Measurements from ENCODE around the gene MSMB.

The MSMB gene

DNA sequence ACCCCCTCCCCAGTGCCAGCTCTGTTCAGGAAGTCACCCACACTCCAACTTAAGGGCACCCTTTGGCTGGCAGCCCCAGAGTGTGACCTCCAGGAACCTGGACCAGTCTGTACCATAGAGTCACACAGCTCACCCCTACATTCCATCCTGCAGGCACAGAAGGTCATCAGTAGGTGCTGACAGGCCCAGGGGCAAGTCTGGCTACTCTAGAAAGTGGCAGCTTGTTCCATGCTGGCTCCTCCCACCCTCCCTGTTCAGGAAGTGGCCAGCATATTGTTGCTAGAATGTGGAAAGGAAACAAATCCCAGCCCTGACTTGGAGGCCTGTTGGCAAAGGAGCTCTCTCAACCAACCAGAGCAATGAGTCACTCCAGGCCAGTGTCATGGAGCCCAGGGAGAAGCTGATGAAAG, 12.5 kb downstream of the MSMB start:
- DNase-seq (ENCODE audit: low read depth) = no peak

DNA sequence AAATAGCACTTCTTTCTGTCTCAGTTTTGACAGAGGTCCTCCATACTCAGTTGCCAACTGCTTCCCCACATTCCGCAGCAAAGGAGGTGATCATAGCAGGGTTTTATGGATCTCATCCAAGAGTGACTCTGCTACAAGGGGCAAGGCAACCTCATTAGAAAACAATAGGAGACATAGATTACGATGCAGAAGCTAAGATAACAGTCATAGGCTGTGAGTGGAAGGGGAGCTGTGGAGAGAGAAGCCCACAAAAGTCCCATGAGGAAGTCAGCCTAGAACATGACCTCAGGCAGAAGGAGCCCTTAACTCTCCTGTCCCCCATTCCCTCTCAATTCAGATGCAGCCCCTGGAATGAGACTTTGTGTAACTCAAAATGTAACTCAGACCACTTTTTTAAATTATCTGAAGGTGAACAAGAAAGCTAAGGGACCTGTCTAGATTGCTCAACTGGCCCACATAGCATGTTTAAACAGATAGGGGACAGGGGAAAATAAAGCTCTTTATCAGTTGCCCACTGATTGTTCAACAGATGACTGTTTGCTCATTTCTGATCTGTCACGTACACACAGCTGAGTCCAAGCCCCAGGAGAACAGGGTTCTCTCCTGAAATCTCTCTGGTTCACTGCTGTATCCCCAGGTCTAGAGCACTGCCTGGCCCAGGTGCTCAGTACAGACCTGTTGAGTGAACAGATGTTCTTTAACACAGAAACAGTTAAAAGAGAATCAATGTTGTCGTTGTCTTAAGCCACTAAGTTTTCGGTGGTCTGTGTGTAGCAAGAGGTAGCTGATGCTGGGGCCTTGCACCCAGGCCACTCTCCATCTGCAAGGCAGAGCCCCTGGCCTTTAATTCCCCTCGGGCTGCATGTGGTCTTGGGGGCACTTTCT, 14.2 kb downstream of the MSMB start:
- DNase-seq (ENCODE audit: low read depth) = no peak

DNA sequence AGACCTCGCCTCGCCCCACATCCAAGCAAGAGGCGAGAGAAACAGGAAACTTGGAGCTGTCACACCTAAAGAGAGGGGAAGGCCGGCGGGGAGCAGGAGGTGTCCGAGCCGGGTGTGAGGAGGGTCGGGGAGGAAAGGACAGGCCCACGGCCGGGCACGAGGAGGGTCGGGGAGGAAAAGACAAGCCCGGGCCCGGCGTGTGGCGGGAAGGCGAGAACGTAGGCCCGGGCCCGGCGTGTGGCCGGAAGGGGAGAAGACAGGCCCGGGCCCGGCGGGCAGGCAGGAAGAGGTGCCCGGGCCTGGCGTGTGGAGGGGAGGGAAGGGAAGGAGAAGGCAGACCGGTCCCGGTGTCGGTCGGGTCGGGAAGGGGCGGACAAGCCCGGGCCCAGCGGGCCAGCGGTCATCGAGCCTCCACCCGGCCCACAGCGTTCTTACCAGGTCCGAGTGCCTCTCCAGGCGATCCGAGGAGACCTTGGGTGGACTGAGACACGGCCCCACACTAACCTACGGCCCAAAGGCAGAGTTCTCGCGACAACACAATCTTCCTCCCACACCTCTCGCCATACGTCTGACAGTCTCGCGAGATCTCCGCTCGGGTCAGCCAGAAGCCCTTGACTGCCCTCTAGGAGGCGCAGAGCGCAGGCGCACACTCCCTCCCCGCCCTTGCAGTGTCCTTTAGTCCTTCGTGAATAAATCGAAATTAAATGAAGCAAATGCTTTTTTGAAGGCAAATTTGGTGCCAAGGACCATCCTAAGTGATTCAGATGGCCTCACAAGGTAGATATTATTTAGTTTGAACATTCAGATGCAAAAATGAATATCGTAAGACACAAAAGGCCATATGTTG, 15.8 kb downstream of the MSMB start, which contains the start of gene NCOA4:
NCOA4 (minus strand) TSS at position 533 of the 847 bp plus-strand sequence. CDS start 13,943 bp downstream, outside the sequence.
- DNase-seq (ENCODE audit: low read depth) = peak; percentile 95

DNA sequence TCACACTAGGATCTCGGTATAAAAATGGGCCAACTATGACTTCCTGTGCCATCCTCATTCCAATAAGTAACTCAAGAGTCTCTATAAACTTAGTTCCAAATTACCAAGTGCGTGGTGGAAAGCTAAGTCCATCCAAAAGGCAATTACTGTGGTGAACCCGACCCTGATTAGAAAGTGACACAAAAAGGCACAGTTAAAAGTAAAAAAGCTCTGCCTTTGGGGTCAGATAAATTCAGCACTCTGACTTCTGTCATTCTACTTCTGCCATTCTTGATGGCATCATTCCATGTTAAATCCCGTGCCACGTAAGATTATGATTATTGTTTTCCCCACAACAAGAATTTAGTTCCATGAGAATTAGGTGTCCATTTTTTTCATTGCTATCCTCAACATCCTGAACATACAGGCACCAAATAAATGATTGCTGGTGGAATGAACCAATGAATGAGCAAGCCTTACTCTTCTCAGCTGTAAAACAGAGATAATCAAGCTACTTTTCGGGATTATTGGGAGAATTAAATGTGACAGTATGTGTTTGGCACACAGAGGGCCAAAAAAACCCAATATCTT, 16.5 kb downstream of the MSMB start:
- DNase-seq (ENCODE audit: low read depth) = no peak

DNA sequence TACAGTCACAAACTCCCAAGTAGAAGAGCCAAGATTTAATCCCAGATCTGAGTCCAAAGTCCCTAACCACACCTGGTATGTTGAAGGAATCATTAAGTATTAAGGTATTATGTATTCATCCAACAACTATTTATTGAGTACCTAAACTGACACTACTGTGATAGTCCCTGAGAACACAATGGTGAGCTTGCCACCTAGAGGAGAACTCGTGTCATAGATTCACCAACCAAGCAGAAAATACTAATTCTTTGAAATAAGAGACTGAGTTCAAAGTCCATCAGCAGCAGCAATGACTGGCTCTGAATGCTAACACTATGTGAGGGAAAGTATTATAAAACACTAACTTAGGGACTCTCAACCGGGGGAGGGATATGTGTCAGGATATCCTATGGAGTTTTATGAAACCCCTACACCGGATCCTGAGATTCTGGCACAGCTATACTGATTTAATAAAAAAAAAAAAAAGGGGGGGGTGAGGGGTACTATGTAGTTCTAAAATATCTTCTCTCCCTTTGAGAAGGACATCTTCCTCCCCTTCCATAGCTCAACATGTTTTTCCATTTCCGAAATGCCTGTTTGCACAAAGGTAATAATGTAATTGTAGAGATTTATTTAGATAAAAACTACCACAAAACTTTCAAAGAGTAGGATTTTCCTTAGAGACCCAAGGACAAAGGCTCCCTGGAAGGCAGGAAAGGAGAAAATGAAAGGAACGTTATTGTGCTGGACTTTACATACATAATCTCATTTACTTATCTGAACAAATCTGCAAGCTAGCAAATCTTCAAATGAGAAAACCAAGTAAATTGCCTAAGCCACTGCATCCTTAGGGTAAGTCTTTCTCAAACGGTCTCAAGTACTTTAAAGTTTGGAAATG, 17.2 kb downstream of the MSMB start:
- peak; percentile 6 for DNase-seq (ENCODE audit: low read depth)

DNA sequence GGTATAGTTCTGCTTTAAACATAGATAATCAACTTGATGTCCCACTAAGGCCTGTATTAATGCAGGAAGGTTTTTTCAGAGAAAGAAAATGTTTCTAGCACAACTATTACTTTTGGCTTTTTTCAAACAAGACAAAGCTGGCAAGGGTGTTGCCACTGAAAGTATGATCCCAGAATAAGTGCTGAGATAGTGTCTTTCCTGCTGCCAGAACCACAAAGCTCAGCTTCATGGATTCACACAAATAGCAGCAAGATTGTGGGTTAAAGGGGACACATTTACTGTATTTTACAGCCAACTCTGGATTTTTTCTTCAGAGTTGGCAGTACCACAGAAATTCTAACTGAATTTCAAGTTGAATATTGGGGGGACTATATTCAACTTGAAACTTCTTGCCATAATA, 20.0 kb downstream of the MSMB start:
- no peak for DNase-seq (ENCODE audit: low read depth)

DNA sequence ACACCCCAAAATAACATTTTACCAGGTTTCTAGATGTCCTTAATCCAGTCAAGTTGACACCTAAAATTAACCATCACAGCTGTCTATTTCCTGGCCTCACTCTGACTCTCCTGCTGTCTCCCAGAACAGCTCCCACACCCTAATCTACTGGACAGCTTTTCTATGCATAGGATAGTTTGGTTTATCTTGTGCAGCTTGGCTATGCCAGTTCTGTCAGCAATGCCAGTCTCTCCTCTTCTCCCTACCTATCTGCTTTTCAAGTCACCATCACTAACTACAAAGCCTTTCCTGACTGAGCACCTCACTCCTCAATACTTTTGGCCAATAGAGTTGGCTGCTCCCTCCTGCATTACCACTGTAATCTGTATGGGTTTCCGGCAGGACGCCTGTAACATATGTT, 20.7 kb downstream of the MSMB start:
- DNase-seq (ENCODE audit: low read depth) = no peak

DNA sequence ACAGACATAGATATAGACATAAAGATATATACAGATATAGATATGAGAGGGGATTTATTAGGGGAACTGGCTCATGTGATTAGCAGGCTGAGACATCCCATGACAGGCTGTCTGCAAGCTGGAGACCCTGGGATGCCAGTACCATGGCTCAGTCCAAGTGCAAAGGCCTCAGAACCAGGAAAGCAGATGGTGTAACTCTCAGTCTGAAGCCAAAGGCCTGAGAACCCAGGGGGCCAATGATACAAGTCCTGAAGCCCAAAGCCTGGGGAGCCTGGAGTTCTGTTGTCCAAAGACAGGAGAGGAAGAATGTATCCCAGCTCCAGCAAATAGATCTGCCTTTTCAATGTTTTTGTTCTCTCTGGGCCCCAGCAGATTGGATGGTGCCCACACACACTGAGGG, 21.1 kb downstream of the MSMB start:
- DNase-seq (ENCODE audit: low read depth) = no peak

DNA sequence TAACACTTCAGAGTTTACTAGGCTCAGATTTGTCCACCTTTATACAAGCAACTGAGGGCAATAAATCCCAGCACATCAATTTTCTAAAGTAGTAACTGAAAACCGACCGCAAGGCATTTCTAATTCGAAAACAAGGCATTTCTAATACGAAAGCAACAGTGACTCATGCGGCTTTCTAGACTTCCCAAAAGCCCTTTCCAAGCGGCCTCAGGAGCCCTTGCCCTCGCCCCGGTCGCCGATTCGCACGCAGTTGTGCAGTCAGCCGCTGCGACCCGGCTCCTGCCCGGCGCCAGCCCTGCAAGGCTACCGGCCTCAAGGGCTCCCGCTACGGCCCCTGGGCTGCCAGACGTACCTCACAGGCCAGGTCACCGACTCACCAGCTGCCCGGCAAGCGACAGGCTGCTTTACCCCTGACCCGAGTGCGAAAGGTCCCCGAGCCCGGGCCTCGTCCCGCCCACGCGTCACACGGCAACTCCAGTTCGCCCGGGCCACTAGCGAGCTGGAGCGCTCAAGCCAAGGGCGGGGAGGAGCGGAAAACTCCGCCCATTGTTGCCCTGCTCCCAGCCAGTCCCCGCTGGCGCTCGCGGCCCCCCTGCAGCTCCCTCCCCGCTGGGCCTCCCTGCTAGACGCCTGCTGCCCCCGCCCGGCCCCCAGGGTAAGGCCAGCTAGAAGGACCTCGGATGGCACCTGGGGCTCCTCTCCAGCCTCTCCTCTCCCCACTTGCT, 22.9 kb downstream of the MSMB start:
- peak; percentile 54 for DNase-seq (ENCODE audit: low read depth)

DNA sequence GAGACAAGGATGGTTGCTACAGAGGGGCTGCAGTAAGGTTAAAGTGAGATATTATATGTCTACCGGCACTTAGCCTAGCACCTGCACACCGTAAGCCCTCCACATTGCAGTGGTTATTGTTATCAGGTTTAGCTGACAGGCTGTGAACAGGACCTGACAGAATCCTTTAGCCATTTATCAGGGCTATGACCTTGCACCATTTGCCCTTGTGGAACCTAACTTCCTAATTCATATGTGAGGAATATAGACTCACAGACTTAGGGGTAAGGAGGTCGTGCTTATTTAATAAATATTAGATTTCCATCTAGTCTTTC, 25.8 kb downstream of the MSMB start:
- no peak for DNase-seq (ENCODE audit: low read depth)

DNA sequence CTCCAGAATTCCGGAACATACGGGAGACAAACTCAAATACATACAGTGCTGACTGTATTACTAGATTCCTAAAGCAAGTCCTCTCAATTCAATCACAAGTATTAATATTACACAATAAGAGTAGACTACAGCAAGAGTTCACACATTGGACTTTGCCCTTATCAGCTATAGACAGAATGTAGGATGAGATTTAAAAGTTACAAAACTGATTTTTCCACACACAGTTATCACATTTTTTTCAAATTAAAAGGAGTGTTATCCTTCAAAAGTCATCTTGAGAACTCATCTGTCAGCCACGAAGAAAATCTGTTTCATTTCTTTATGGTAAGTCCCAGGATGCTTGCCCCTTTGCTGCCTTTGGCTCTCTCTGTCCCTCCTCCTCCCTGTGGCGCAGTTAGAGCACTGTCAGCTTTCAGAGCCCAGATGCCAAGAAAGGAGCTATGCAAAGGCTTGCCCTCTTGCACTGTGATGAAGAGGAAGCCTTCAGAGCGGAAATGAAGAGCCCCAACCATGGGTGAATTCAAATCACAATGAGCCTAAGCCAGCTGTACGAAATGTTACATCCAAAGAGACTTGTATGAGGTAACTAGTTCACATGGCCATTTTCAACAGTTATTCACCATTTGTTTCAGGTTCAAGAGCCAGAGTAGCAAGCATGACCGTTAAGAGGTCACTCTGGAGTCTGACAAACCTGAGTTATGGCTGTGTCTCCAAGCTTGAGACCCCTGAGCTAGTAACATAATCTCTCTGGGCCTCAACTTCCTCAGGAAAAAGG, 26.3 kb downstream of the MSMB start:
- no peak for DNase-seq (ENCODE audit: low read depth)

DNA sequence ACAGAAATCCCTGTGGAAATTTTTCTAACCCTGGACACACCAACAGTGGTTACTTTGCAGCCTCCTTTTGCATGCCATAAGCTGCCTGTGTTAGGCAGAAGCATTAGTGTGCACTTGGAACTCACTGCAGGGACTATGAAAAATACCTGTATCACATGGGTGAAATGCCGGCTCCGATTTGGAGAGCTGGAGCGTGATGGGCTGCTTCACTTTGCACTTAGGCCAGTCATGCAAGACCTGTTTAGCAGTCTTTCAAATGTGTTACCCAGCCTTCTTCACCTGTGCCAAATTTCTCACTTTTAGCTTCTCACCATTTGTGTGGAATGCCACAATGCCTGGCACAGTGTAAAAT, 26.9 kb downstream of the MSMB start:
- DNase-seq (ENCODE audit: low read depth) = no peak

DNA sequence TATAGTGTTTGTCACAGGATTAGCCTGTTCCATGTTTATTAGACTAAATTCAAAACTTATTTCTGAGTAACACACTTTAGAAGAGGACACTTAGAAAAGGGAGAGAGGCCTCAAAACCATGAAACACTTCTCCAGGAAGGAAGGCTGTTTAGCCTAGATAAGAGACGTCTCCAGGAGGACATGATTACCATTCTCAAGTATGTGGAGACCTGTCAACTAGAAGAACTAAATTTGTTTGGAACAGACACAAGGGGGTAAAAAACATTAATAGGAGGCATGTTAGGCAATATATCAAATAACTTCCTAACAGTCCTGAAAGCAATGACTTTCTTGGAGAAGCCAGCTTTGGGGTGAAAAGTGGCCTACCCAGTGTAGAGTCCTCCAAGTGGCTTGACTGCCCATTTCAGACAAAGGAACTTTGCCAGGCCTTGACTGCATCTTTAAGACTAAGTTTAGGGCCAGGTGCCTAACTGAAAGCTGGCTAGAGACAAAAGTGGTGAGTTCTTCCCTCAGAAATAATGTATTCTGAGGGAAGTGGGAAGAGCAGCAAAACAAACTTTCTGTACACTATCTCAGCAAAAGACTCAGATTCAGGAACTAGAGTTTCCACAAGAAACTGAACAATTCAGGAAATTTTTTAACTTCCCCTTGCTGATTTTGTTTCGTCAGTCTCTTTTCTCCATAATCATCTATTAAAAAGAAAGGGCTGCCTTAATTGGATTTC, 27.5 kb downstream of the MSMB start:
- no peak for DNase-seq (ENCODE audit: low read depth)

DNA sequence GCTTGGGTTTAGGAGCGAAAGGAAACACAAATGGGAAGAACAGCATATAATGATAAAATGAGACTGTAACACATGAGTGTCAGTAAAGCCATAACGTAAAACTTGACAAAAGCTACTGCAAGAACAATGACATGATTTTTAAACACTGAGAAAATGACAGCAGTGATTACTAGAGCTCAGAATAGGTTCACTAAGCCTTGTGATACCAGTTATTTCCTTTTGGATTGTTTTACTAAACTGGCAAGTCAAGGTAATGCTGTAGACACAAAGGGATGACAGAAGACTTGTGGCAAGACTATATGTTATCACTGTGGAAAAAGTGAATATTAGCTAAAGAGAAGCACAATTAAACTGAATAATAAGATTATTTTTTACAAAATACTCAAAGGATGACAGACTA, 28.3 kb downstream of the MSMB start:
- no peak for DNase-seq (ENCODE audit: low read depth)

DNA sequence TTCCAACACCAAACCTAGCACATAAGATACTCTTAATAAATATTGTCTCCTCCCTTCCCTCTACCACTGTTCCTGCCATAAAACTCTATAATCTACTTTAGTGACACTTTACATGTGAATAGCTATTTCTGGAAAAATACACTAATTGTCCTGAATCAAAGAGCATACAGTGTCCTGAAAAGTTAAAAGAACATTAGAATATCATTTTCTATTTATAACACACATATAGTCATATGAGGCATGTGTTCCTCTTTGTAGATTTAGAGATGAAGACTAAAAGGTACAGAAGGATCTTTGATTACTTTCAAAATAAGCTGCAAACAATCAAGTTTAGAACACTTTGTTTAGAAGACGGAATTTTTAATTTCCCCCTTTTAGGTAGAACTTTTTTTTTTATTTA, 29.3 kb downstream of the MSMB start:
- DNase-seq (ENCODE audit: low read depth) = no peak

DNA sequence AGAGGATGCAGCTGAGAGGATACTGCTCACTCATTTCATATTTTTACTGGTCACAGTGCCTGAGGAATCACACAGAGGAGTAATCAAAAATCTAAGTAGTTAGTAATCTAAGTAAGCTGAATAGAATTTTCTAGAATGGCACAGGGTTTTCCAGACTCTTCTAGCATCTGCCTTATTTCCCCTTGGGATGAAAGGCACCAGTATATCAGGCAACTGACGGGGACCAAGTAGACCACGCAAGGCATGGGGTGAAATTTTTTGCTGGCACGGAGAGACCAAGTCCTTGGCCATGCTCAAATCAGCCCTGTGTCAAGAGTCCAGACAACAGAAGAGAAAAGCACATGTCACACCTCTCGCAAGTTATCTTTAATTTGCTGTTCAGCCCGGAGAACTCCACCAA, 29.9 kb downstream of the MSMB start:
- DNase-seq (ENCODE audit: low read depth) = no peak

DNA sequence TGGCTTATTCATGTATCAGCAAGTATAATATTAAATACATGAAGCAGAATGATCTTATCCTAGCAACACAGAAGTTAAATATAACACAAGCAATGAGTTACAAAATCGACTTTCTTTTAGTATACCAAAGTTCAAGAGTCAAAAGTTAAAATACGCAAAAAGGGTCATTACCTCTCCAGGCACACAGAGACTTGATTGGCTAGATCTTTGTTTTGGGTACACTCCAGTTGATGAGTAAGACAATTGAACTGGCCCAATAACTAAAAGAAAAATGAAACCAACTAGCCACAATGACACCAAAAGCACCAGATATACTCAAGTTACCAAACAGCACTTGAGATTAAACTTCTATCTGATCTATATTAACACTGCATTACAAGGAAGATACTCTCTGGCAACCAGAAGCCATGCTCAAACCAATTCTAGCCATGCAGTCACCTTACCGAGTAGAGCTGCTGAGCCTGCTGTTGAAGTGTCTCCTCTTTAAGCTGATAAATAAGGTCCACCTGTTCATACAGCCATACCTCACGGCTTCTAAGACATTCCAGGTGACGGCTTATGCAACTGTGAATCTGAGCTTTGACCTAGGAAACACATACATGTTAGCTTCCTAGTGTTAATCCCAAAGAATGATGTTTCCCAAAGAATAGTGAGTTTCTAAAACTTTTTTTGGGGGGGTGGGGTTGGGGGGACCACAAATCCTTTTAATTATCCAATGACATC, 31.2 kb downstream of the MSMB start:
- DNase-seq (ENCODE audit: low read depth) = no peak

DNA sequence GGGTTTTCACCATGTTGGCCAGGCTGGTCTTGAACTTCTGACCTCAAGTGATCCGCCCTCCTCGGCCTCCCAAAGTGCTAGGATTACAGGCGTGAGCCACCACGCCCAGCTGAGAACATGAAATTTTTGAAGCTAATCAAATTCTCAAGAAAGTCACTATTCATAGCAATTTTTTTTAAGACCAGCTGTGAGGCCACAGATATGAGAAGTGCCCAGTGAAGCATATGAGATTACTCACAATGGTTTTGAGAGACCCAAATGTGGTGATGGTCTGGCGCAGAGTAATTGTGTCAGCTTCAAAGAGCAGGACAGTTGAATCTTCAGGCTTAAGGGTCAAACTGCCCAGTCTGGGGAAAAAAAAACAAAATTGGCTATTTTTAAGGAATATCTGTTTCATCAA, 31.9 kb downstream of the MSMB start:
- DNase-seq (ENCODE audit: low read depth) = no peak

DNA sequence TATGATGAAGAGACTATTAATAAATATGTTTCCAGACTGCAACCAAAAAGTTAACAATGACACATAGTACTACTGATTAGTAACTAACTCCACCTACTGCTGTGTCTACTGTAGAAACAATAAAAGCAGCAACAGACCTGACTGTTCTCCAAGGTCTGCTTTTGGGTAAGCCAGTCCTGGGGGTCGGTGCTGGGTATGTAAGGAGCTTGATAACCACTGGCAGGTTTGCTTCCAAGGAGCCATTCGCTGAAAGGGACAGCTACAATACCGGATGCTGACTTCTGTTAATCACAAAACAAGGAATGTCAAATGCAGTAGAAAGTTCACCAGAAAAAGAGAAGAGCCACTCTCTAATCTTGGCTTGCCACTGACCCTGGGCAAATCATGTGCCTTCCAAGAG, 33.3 kb downstream of the MSMB start:
- DNase-seq (ENCODE audit: low read depth) = no peak
